Stimulated activated CD4-positive, alpha-beta T cell treated with anti-CD3 and anti-CD28 coated beads, Interleukin-4, amount 100 ng/mL, for 48 hours (primary cell): ENCODE measurements around the gene OR5K1.

Experiments
- DNase-seq, 2 donors: peaks; one replicate each; pipeline ENCODE4 v3.0.0-alpha.2; 2020; ENCODE audit warnings: low read depth in 2 of 2

The OR5K1 gene

DNA sequence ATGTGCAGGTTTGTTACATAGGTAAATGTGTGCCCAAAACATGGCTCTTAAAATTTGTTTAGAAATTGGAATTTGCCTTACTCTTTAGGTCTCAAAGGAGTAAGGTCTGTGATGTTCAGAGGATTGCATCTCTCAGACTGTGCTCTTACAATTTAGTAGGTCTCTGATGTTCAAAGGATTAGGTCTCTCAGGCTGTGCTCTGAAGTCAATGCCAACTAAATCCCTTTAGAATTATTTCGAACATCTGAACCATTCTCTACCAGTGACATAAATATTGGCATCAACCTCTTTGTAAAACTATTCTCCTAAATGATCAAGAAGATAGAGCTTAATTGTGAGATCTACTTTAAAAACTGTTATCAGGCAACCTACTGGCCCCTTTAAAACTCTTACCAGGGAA is at the start of gene OR5K1:
Gene OR5K1, plus strand, starts transcription at position 301 of the 400 bp plus-strand sequence. CDS start 6,376 bp downstream, outside the sequence.
- no peak for DNase-seq

DNA sequence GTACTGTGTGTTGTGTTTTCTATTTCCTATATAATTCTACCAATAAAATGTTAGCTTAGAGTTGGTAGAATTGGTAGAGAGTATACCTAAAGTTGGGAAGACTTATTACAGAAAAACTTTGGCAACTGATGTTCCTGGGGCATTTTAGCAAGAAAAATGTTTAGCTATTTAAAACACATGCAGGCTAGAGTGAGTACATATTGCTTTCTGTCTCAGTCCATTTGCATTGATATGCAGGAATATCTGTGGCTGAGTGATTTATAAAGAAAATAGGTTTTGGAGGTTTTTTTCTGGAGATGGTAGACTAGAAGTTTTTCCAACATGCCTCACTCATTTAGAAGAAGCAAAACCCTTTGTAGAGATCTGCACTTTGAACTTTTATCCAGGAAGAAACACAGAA is 30.4 kb upstream of the OR5K1 start:
- DNase-seq, result no peak

GRCh38 chr3:98433764-98434163 is 29.2 kb upstream of the OR5K1 start:
- no peak for DNase-seq

- no peak for DNase-seq
These were observed 28.6 kb upstream of the OR5K1 start for GRCh38 chr3:98434412-98434811.

DNA sequence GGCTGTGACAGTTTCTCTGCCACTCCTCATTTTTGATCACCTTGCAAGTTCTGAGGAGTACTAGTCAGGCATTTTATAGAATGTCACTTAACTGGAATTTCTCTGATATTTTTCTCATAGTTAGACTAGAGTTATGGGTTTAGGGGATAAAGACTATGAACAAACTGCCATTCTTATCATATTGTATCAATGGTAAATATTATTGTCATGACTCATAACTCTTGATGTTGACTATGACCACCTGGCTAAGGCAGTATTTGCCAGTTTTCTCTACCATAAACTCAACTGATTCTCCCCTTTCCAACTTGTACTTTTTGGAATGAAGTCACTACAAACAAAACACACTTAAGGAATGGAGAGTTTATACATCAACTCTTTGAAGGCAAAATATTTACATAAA is 22.7 kb upstream of the OR5K1 start:
- DNase-seq, result no peak

GRCh38 chr3:98445949-98446406 is 17.0 kb upstream of the OR5K1 start:
- no peak for DNase-seq

DNA sequence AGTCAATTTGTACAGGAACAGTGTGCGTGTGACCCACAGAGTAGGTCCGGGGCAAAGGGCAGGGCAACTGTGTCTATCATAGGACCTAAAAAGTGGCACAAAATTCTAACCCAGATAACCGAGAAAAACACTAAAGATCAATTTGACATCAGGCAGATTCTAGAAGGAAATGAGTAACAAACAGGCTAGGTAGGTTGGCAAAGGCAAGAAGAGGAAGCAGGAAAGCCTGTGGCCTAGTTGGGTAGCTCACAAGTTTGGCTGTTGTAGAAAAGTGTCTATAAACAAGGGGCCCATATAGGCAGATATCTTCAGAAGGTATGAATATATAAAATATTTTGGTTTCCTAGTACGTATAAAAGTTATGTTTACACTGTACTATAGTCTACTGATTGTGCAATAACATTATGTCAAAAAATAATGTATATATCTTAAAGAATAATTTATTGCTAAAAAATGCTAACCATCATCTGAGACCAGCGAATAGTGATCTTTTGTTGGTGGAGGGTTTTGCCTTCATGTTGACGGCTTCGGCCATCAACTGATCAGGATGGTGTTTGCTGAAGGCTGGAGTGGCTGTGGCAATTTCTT is 13.3 kb upstream of the OR5K1 start:
- DNase-seq, result no peak

- no peak for DNase-seq
These were observed 12.6 kb upstream of the OR5K1 start for GRCh38 chr3:98450372-98450771.

- no peak for DNase-seq
These were observed 9.2 kb upstream of the OR5K1 start for GRCh38 chr3:98453827-98454226.

DNA sequence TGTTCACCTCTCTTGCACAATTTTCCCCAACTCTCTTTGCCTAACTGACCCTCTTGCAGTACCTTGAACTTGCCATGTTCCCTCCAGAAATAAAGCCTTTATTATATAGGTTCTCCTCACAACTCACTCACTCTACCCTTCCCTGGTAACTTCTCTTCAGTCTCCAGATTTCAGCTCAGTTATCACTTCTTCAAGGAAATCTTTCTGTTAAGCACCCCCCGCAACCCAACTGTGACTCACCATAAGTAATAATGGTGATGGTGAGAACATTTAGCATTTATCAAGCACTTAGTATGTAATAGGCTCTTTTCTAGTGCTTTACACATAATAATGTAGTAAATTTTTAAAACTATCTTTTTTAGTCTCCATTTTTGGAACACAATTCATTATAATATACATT is 8.1 kb upstream of the OR5K1 start:
- DNase-seq, result no peak

- DNase-seq, result no peak
These were observed 5.5 kb upstream of the OR5K1 start for GRCh38 chr3:98457543-98457942.

DNA sequence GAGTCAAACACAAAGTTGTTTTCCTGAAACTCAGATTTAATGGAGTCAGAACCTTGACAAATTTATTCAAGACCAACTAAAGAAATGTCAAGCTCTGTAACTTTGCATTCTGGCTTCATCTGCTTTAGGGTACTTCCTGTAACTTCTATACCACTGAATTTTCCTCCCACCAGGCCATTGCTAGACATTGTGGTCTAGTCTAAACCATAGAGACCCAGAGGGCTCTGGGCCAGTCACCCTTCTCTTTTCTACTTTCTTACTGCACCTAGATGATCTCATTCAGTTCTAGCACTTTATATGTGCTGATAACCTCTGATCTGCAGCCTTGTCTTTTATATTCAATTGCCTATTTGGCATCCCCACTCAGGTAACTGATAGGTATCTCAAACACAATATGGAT is 2.8 kb upstream of the OR5K1 start:
- DNase-seq, result no peak

GRCh38 chr3:98482717-98483482 is 19.9 kb downstream of the OR5K1 start:
- no peak for DNase-seq

- no peak for DNase-seq
These were observed 20.6 kb downstream of the OR5K1 start for GRCh38 chr3:98483626-98484025.

DNA sequence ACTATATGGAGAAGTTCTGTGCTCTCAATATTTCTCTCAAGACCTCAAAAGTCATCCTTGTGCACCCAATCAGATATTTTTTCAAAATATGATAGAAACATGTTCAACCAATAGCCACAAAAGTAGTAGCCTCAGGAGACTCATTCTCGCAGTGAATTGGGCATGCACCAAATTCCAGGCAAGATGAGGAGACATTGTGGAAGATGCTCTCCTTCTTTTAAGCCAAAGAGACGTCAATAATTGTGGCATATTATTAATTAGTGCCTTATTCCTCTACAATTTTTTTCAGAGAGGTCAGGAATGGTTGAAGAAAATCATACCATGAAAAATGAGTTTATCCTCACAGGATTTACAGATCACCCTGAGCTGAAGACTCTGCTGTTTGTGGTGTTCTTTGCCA is 34.4 kb downstream of the OR5K1 start, which contains the start of gene OR5K2:
Gene OR5K2, plus strand, starts transcription at position 301 of the 400 bp plus-strand sequence. Its CDS starts 0 bp downstream, at position 301.
- DNase-seq, result no peak

- DNase-seq, result no peak
These were observed 37.0 kb downstream of the OR5K1 start for GRCh38 chr3:98500019-98500418.

GRCh38 chr3:98501270-98501669 is 38.3 kb downstream of the OR5K1 start:
- DNase-seq, result no peak

- DNase-seq, result no peak
These were observed 39.0 kb downstream of the OR5K1 start for GRCh38 chr3:98501863-98502576.

DNA sequence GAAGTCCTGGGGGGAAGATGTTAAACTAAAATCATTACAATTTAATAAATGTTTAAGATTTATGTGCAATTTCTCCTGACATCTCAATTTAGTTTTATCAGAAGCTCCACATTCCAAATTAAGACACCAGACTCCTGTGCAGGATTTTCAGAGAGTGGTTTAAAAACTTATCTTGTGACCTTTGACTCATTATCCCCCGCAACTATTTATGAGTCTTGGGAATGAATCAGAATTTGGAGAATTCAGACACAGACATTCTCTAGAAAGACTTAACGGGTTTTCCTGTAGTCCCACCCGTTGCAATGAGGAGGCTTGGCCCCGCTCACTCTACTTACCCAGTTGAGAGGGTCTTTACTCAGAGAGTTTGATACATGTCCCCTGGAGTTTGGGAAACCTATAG is 41.5 kb downstream of the OR5K1 start:
- no peak for DNase-seq

DNA sequence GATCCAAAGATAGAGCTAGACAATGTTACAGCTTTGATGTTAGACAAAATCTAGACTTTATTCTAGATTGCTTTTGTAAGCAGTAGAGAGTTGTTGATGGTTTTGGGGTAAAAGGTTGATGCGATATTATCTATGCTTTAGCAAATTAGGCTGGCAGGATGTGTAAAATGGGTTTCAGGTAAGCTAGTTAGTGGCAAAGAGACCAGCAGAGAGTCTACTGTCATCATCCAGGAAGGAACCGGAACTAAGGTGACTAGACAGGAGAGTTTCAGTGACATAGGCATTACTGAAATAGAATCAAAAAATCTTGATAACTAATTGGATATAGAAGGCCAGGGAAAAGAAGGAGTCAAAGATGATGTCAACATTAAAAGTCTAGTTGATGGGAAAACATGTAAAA is 45.6 kb downstream of the OR5K1 start:
- no peak for DNase-seq

DNA sequence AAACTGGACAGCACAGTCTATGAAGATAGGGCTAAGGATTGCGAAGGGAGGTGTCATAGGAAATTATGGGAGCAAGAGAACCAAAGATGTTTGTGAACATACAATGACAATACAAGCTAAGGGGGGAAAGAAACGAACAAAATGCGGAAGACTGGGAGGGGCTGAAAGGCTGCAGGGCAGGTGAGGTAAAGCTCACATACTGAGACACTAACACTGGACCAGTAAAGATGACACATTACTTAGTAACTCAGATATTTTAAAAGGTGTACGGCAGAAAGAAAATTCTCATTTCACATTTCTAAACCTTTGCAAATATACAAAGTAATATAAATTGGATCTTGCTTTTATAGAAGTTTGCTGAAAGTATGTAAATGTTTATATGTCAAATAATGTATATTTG is 49.6 kb downstream of the OR5K1 start:
- DNase-seq, result no peak

- no peak for DNase-seq
These were observed 50.1 kb downstream of the OR5K1 start for GRCh38 chr3:98513091-98513511.

GRCh38 chr3:98513736-98514135 is 50.7 kb downstream of the OR5K1 start:
- no peak for DNase-seq
